GM18511 (cell line): ENCODE results near the gene IFI30.

ENCODE experiments used
- ATAC-seq: cut with Tn5 transposase; IDR thresholded peaks from one replicate; pipeline ENCODE4 v1.9.1; 2021; ENCODE audit warnings: mild to moderate bottlenecking, moderate library complexity; ENCODE audit not compliant: unreplicated experiment

Gene IFI30

DNA sequence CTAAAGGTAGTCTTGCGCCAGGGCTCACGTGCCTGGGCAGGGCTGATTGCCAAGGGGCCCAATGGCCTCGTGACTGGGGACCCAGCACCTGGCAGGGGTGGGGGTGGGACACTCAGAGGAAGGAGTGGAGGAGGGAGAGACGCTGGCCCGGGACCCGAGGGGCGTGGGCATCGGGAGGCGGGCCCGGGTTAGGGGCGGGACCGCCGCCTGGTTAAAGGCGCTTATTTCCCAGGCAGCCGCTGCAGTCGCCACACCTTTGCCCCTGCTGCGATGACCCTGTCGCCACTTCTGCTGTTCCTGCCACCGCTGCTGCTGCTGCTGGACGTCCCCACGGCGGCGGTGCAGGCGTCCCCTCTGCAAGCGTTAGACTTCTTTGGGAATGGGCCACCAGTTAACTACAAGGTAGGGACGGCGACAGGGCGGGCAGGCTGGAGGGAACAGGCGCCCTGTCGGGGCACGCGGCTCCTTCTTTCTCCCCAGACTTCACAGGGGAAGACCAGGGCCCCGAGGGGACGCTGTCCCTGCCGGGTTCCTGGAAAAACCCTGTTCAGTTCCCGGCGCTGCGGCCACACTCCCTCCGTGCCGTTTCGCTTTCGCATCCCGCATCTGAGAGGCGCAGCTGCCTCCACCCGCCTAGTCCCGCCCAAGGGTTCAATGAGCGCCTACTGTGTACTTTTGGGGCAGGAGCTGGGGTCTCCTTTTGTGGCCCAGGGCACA, at the start of gene IFI30:
Gene IFI30 (plus strand): TSS at position 242 of the 717 bp plus-strand sequence. CDS start 29 bp downstream, at position 271.
- peak; percentile 69 for ATAC-seq

DNA sequence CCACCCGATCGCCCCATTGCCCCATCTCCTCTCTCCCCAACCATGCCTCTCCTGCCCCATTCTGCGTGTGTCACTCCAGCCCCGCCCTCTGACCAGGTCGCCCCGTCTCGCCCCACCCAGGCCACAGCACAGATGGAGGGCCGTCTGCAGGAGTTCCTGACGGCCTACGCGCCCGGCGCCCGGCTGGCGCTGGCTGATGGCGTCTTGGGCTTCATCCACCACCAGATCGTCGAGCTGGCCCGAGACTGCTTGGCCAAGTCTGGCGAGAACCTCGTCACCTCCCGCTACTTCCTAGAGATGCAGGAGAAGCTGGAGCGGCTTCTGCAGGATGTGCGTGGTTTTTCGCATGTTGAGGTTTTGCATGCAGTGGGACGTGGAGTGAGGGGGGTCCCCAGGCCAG, 49.8 kb upstream of the IFI30 start:
- no peak for ATAC-seq

DNA sequence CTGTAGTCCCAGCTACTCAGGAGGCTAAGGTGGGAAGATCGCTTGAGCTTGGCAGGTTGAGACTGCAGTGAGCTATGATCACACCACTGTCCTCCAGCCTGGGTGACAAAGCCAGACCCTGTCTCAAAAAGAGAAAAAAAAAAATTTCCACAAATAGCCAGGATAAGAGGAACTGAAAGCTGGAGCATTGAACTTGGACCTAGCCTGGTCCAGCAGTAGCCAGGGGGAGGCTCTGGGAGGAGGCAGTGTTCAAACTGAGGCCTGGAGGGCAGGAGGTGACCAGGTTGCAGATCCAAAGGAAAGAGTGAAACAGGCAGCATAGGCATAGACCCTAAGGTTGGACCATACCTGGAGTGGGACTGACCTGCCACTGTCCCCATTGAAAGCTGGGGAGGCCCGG, 47.5 kb upstream of the IFI30 start:
- no peak for ATAC-seq

DNA sequence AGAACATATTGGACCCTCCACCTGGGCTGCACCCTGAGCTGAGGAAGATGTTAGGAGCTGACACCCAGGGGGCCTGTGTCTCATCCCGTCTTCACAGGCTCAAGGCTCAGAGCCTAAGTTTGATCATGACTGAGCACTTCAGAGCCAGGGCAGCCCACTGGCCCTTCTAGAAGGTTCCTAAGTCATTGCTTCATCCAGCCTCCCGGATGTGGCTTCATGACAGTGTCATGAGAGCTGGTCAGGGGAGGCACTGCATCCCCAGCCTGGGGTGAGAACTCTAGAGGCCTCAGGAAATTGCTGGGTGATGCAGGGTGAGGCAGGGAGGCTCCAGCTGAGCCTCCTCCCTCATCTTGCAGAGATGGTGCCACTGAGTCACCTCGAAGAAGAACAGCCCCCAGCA, 45.6 kb upstream of the IFI30 start:
- no peak for ATAC-seq

DNA sequence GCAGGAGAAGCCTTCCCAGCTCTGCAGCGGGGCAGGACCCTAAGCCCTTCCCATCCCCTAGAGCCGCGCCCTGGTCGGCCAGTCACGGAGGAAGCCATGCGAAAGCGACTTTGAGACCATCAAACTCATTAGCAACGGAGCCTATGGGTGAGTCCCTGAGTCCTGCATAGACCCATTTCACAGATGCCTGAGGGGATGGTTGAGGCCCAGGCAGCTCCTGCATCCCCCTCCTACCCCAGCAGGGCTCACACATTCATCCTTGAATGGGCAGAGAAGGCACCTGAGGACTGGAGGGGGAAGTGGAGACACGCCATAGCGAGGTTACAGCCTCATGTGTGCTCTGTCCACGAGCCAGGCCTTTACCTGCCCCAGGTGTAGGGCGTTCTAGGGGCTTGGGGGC, 44.8 kb upstream of the IFI30 start:
- ATAC-seq: no peak

DNA sequence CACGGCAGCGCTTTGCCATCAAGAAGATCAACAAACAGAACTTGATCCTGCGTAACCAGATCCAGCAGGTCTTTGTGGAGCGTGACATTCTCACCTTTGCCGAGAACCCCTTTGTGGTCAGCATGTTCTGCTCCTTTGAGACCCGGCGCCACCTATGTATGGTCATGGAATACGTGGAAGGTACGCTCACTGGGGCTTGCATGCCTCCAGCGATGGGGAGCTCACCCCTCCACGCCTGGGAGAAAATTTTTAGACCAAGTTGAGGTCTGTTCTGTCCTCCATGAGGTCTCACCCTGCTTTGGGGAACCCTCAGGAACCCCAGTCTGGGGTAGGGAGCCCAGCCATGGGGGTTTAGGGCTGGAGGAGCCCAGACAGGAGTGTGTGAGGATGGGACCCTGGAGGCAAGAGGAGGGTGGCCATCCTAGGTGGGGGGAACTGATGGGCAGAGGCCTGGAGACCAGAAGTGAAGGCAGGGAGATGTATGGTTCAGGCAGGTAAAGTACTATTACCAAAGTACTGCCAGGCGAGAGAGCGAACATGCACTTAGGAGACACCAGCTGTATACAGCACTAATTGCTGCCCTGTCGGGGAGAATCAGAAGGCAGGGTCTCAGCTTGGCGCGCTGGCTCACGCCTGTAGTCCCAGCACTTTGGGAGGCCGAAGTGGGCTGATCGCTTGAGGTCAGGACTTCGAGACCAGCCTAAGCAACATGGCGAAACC, 42.9 kb upstream of the IFI30 start:
- ATAC-seq: no peak

DNA sequence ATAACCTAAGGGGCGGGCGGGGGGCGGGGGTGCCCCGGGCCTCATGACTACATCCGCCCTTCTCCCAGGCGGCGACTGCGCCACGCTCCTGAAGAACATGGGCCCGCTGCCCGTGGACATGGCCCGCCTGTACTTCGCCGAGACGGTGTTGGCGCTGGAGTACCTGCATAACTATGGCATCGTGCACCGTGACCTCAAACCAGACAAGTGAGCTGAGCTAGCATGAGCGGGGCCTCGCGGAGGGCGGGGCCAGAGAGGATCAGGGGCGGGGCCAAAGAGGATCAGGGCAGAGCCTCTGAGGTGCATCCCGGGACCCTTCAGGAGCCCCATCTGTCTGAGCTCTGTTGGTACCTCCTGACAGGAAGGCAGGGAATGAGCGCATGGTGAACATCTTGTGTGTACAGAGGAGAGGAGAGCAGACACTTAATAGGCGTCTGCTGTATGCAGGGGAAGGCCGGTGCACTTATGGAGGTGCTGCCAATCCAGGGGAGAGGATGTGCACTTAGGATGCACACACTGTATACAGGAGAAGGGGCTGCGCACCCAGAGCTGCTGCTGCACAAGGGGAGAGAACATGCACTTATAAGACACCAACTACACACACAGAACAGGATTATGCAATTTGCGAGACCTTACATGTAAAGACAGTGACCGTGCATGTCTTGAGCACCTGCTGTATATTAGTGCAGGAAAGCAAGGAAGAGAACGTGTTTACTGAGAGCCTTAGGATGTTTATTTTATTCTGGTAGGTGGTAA, 41.6 kb upstream of the IFI30 start:
- ATAC-seq: no peak

DNA sequence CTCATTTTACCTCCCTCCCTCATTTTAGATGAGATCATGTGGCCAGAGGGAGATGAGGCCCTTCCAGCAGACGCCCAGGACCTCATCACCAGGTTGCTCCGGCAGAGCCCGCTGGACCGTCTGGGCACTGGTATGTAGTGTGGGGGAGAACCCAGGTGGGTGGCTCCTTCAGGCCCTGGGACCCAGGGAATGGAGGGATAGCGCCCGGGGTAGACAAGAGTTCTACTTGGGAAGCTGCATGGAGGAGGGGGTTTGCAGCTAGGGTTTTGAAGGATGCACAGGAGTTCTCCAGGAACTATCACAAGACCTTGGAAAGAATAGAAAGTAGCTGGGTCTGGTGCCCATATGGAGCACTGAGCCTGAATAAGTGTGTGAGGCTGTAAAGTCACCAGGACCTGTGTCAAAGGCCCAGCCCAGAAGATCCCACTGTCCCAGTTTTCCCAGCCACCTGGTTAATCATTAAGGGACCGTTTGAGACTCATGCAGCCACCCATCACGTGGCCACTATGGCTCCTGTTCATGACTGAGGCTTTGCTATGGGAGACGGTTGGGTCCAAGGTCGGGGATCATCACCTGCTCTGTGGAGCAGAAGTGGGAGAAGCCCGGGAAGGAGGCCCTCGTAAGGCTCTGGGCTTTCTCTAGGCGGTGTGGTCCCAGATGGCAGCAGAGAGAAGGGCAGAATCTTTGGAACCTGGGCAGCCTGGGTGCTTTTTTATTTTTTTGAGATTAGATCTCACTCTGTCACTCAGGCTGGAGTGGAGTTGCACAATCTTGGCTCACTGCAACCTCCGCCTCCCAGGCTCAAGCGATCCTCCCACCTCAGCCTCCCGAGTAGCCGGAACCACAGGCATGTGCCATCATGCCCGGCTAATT, 37.7 kb upstream of the IFI30 start:
- no peak for ATAC-seq

DNA sequence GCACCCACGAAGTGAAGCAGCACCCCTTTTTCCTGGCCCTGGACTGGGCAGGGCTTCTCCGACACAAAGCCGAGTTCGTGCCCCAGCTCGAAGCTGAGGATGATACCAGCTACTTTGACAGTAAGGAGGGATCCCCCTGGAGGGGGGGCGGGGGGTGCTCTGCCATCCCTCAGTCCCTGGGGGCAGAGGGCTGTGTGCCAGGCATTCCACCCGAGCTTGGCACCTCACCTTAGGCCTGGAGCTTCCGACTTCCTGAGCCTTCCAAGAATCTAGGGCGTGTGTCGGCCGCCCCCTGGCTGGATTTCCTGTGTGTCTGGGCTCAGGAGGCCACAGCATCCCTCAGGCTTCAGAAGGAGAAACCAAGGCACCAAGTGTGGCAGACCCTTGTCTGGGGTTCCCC, 36.4 kb upstream of the IFI30 start:
- no peak for ATAC-seq

DNA sequence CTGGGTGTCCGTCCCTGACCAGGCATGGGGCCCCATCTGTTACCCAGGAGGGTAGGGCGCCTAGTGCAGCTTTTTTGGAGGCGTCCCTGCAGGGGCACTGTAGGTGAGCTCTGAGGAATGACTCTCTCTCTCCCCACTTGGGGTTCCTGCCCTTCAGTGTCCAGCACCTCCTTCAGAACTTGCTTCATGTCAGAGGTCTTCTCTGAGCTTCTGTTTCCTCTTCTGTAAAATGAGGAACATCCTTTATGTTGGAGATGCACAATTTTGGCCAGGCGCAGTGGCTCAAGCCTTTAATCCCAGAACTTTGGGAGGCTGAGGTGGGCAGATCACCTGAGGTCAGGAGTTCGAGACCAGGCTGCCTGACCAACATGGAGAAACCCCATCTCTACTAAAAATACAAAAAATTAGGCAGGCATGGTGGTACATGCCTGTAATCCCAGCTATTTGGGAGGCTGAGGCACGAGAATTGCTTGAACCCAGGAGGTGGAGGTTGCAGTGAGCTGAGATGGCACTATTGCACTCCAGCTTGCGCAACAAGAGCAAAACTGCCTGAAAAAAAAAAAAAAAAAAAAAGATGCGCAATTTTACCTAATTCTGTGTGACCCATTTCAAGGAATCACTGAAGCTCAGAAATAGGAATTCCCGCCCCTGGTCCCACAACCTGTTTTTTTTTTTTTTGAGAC, 35.8 kb upstream of the IFI30 start:
- no peak for ATAC-seq

DNA sequence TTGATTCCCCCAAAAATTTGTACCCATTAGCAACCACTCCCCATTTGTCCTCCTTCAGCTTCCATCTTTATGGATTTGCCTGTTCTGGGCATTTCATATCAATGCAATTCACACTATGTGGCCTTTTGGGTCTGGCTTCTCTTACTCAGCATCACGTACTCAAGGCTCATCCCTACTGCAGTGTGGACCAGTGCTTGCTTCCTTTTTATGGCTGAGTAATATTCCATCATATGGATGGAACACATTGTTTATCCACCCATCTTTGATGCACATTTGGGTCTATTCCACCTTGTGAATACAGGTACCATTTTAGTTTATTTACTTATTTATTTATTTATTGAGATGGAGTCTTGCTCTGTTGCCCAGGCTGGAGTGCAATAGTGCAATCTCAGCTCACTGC, 33.1 kb upstream of the IFI30 start:
- no peak for ATAC-seq

DNA sequence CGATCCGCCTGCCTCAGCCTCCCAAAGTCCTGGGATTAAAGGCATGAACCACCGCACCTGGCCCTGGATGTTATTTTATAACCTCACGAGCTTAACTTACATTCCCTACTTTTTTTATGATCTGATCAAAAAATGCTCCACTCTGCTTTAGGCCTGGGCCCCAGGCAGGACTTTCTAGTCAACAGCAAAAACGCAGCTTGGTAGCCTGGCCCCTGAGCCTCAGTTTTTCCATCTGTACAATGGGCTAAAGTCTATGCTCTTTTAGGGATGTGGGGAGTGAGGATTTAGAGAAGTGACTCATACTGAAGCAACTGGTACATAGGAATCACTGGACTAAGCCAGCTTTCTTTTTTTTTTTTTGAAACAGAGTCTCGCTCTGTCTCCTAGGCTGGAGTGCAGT, 32.6 kb upstream of the IFI30 start:
- ATAC-seq: no peak

DNA sequence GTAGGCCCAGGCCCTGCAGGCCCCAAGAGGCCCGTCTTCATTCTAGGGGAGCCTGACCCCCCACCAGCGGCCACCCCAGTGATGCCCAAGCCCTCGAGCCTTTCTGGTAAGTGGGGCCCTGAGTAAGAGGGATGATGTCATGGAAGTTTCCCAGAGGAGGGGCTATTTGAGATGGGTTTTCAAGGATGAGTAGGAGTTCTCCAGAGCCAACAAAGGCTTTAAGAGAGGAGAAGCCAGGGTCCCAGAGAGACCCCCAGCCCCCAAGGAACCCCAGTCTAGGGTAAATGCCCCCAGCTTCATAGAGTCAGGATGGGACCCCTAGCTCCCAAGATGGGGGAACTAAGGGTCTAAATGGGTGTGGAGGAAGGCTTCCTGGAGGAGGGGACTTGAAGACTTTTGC, 29.7 kb upstream of the IFI30 start:
- ATAC-seq: no peak

DNA sequence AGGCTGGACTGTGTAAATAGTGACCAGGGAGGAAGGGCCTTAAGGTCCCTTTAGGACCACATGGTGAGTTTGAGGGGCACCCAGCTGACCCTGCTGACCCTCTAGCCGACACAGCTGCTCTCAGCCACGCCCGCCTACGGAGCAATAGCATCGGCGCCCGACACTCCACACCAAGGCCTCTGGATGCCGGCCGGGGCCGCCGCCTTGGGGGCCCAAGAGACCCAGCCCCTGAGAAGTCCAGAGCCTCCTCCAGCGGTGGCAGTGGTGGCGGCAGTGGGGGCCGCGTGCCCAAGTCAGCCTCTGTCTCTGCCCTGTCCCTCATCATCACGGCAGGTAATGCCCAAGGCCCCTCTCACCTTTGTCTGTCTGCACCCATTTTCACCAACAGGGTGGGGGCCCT, 29.3 kb upstream of the IFI30 start:
- no peak for ATAC-seq

DNA sequence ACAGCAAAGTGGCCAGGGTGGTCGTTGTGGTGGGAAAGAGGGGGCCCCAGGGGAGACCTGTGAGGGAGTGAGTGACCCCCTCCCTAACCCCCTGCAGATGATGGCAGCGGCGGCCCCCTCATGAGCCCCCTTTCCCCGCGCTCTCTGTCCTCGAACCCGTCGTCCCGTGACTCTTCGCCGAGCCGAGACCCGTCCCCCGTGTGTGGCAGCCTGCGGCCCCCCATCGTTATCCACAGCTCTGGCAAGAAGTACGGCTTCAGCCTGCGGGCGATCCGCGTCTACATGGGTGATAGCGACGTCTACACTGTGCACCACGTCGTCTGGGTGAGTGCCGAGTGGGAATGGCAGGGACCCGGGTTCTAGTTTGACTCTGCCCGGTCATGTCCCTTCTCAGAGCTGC, 28.7 kb upstream of the IFI30 start:
- ATAC-seq: no peak

DNA sequence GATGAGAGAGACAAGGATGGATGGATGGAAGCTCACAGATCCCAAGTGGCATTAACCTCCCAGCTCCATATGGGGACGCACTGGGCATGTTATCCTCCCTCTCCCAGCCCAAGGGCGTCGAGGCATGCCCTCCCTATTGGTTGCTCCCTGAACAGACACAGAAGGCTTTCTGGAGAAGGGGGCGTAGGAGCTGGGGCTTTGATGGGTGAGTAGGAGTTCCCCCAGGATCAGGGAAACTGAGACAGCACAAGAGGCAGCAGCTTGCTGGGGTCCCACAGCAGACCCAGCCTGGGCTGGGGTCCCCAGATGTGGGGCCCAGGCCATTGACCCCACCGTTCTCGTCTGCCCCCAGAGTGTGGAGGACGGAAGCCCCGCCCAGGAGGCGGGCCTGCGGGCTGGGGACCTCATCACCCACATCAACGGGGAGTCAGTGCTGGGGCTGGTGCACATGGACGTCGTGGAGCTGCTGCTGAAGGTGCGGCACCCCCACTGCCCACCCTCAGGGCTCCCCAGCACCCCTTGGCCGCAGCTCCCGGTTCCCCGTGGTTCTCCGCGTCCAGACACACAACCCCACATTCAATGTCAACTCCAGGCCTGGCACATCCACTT, 28.1 kb upstream of the IFI30 start:
- ATAC-seq: no peak

DNA sequence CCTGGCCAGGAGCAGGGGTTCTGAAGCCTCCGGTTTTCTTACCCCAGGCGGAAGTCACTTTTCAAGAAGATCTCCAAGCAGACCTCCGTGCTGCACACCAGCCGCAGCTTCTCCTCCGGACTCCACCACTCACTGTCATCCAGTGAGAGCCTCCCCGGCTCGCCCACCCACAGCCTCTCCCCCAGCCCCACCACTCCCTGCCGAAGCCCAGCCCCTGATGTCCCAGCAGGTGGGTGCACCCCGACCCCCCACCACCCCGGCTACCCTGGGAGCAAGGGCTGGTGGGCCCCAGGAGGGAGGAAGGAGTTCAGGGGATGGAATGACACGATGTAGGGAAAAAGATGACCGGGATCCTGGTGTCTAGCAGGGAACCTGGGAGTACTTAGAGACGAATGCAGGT, 26.2 kb upstream of the IFI30 start:
- no peak for ATAC-seq

DNA sequence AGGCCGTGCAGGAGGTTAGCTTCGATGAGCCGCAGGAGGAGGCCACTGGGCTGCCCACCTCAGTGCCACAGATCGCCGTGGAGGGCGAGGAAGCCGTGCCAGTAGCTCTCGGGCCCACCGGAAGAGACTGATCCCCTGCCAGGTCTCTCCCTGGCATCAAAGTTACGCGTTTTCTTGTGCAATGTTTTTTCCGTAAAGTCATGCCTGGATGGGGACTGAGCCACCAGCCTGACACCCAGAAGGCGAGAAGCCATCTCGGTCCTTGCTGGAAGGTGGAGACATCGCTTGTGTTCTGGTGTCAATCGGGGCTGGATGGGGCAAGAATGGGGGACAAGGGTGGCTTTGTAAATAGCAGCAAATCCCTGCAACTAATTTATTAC, 24.0 kb upstream of the IFI30 start:
- no peak for ATAC-seq

DNA sequence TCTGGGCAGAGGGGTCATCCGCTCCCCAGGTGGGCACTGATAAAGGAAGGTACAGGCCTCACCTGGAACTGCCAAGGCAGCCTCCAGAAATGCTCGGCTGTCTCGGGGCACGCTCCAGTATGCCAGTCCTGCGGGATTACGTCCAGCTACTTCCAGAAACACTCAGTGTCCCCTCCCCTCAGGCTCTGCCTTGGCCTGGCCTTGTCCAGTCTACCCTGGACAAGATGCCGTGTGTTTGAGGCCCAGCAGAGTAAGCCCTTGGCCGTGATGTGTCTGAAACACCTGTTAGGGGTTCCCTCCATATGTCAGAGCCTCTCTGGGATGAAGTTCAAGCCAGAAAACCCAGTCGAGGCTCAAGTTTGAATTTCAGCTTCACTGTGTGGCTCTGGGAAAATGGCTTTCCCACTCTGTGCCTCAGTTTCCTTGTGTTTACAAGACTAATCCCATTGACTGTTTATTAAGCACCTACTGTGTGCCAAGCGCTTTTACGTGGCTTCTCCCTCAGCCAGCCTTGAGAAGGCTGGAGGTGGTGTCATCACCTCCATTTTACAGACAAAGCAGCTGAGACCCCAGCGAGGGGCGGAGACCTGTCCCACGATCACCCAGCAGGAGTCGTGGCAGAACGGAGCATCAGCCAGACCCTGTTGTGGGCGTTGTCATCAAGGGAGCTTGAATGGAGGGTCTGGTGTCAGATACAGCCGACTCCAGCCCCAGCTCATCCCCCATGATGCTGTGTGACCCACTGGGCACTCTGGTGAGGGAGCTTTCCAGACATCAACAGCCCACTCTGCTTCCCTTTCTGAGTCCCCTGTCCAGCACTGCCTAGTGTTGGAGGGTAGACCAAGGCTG, 22.6 kb upstream of the IFI30 start:
- no peak for ATAC-seq
